NCI-H2171 (cell line): Measurements from ENCODE around the gene SLC16A3.

Source experiments
- DNase-seq: peaks from one replicate; lab custom pipeline; 2025; lab: John Stamatoyannopoulos, UW

Gene SLC16A3

DNA sequence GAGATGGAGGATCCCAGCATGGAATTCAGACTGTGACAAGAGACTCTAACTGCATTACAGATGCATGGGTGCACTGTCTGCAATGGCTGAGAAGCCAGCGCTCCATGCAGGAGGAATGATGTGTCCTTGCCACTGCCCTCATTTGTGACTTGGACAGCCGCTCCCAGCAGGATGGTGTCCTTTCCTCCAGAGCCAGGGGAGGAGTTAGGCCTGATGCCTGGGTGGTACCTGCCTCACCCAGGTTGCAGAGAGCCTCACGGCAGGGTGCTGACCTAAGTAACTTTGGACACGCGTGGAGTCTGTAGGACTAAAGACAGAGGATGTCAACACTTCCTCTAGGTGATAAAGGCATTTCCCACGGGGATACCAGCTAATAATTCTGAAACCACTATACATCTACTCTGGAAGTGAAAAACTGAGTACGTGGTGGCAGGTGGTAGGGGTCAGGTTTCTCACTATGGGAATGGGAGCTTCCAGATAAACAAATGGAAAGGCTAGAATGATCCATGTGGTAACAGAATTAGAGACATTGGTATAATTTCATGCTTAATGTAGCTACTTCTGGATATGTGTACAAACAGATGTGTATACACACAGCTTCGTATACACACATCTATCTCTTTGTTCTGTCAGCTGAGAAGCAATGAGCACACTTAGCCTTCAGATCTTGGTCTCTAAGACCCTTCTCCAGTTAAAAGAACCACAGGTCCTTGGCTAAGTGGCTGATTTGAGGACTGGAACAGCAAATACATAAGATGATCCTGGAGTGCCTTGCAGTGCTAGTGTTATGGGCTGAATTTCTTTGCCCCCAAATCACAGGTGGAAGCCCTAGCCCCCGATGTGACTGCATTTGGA is 58.4 kb downstream of the SLC16A3 start:
- peak; percentile 46 for DNase-seq

- DNase-seq, result peak; percentile 96
These were observed 59.3 kb downstream of the SLC16A3 start for GRCh38 chr17:82287868-82288801.
